D721Med (cell line): ENCODE data around the gene LITAFD.

Source experiments
- DNase-seq: peaks from one replicate; pipeline ENCODE4 v3.0.0; 2011; ENCODE audit warnings: low spot score; ENCODE audit not compliant: insufficient read length
- FAIRE-seq: peaks from 2 replicates; lab custom pipeline; 2011; peaks lifted over from hg19 to GRCh38; lab: Jason Lieb, UNC
- TF ChIP-seq, protein P1 (sequence below): IDR thresholded peaks from 2 replicates; pipeline ENCODE4 v1.5.1; 2012; ENCODE audit warnings: mild to moderate bottlenecking, control low read depth; ENCODE audit not compliant: insufficient read depth; ENCODE audit errors: missing control alignments

The LITAFD gene

DNA sequence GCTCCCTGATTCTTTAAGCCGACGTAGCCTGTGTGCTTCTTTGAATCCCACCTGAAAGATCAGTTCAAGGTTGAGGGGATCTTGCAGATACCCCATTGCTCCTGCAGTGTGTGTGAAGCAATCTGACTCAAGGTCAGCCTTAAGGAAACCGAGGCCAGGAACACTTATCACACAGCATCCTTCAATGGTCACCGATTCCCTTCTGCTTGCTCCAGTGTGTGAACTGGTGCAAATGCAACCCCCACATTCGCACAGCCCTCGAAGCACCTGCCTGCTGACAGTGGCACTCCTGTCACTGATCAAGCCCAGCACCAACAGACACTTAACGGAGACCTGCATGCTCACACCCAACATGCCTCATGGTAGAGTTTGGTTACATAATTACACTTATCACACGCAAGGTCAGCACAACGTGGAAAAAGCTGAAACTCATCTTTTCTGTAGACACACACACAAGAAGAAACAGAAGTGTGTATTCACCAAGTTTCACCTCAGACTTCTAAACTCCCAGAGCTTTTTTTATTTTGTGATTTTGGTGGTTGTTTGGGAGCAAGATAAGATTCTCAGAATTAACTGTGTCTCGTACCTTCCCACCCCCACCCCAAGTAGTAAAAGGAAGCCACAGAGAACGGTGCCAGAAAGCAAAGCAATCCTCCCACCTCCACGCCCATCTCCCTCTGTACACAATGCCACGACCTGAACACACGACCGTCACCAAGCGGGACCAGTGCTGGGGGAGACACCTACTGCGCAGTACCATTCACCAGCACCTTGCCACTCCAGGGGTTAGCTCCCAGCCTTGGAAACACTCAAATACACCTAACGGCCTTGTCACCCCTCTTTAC lies 37.2 kb downstream of the LITAFD start:
- TF ChIP-seq, protein P1, sequence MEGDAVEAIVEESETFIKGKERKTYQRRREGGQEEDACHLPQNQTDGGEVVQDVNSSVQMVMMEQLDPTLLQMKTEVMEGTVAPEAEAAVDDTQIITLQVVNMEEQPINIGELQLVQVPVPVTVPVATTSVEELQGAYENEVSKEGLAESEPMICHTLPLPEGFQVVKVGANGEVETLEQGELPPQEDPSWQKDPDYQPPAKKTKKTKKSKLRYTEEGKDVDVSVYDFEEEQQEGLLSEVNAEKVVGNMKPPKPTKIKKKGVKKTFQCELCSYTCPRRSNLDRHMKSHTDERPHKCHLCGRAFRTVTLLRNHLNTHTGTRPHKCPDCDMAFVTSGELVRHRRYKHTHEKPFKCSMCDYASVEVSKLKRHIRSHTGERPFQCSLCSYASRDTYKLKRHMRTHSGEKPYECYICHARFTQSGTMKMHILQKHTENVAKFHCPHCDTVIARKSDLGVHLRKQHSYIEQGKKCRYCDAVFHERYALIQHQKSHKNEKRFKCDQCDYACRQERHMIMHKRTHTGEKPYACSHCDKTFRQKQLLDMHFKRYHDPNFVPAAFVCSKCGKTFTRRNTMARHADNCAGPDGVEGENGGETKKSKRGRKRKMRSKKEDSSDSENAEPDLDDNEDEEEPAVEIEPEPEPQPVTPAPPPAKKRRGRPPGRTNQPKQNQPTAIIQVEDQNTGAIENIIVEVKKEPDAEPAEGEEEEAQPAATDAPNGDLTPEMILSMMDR: no peak
- no peak for FAIRE-seq

DNA sequence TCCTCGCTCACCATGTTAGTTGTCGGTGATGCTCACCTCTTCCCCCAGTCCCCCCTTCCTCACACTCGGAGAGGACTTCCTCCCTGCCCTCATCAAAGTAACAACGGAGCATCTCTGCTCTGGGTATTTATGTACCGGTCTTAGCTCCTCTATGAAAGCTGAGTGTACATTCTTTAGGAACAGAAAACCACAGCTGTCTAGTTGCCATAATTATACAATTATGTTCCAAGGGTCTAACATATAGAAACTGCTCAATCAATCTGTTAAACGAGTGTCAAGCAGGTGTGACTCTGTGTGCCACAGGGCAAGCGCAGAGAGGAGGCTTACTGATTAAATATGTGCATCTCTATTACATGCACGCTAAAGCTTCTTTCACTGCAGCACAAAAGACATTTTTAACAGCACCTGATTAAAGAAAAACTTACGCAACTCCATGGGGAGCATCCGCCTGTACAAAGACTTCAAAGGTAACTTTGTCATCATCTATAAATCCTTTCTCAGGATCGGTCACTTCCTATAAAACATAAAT lies 37.8 kb downstream of the LITAFD start:
- no peak for FAIRE-seq
- DNase-seq: no peak
- TF ChIP-seq, protein P1: no peak

More for the DNA sequence above, 37.2 kb downstream of the LITAFD start:
- no peak for DNase-seq

DNA sequence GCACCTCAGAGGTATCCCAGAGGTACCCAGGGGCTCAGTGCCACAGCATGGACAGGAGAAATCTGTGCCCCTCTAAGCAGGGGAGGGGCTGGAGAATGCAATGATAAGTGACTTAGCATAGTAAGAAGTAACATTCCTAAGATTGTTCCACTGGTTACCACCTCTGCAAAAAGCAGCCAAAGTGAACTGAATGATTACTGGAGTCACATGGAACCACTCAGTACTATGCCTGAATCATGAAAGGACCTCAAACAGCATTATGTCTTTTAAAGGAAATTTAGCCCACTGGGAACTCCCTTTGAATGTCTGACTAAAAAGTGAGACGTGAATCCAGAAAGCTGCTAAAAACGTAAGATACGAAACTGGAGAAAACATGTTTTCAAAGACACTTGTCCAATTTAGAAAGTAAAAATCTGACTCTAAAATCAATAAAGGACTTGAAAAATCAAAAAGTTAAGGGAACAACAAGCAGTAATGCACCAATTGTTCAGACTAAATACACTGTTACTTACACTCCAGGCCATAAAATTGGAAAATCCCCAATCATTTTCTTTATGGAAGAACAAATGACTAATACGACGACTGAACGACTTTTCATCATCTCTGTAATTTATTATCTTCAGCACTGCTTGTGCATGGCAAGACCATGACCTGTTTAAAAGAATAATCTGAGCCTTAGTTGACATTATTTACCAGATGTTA lies 38.6 kb downstream of the LITAFD start:
- TF ChIP-seq, protein P1: no peak
- FAIRE-seq (no peak), DNase-seq (no peak)

DNA sequence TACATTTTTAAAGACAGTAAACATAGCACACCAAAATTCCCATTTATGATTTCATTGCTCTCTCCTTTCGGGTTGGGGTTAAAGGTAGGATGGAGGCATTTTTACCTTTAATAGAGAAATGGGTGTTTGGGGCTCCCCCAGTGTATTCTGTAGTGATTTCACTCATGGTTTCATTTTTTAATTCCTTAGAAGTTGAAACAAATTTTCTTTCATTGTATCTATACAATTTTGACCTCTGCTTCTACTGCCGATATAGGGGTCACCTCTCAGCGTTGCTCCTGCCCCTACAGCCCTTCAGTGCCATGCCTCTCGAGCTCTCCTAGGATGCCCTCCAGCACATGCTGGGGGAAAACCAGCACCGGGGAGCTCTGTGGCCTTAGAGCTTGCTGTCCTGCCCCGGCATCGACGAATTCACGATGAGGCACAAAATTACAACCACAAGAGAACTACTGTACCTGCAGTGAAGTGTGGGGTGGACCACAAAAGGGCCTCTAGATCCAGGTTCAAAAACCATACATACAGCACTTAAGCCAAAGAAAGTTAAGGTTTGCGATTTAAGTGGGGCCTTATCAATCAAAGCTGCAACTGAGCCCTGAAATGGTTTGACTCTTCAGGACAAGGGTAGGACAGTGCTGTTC lies 39.3 kb downstream of the LITAFD start:
- TF ChIP-seq, protein P1: no peak
- no peak for FAIRE-seq
- DNase-seq: no peak

DNA sequence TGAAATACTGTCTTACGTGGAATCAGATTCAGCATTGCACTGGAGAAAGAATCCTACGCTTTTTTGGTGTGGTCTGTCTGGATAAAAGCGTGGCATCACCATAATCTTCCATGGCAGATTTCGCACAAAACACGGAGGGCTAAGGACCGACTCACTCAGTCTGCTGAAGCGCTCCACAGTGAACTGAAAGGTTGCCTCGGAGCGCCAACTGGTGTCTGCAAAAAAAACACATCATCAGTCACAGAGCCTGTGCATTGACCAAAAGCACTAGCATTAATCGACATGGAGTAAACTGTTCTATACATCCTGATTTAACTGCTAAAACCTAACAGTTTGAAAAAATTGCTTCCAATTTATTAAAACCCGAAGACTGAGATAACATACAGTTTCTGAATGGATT lies 41.0 kb downstream of the LITAFD start:
- FAIRE-seq (no peak), DNase-seq (no peak)
- TF ChIP-seq, protein P1: no peak

DNA sequence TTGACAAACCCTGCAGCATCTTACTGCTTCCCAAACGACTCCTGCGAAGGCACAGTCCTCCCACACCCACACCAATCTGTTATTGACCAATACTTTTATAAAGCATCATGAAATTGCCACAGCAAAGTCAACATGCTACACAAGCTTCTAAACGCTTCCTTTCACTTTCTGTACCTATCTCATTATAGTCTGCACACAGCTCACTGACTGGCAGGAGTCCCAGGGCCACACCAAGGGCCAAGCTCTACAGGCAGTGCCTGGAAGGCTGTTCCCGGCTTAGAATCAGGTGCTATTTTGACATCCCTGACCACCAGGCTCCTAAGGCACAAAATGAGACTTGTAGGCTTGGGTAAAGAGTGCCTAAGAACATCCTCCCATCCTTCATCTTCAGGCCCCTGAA lies 42.1 kb downstream of the LITAFD start:
- TF ChIP-seq, protein P1: no peak
- DNase-seq: no peak
- FAIRE-seq: no peak
